ENCODE results near the gene SAE1.
"Not testable (repeated sequence)": the region's sequence is repeated elsewhere in the genome, so short reads cannot be mapped to it uniquely, and the experiment has no call there.

Gene SAE1

GRCh38 chr19:47232422-47233211 is 102.0 kb downstream of the SAE1 start:
- peak; percentile 26 for FAIRE-seq
- no peak for DNase-seq (ENCODE audit: insufficient read length, low spot score)

- DNase-seq (ENCODE audit: insufficient read length, low spot score): no peak
These were observed 105.5 kb downstream of the SAE1 start for GRCh38 chr19:47236072-47236675.

GRCh38 chr19:47239152-47239551 is 108.5 kb downstream of the SAE1 start:
- FAIRE-seq (no peak), DNase-seq (ENCODE audit: insufficient read length, low spot score) (no peak)

More at GRCh38 chr19:47236072-47236675, 105.5 kb downstream of the SAE1 start:
- no peak for FAIRE-seq

GRCh38 chr19:47239610-47240296 is 109.1 kb downstream of the SAE1 start:
- peak; percentile 76 for DNase-seq (ENCODE audit: insufficient read length, low spot score)

DNA sequence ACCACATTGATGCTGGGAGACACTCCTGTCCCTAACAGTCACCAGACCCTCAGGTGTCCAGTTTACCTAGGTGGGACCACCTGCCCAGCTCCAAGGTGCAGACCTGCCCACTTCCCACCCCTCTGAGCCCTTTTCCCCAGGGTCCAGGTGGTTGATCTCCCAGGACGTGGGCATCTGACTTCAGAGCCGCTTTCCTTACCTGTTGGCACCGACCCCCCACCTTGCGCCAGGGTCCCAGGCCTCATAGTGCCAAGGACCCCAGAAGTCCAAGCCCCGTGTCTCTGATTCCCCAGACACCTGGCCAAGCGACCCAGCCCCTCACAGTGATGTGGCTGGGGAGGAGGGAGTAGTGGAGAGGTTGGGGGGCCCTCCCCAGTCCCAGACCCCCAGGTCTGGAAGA is 109.9 kb downstream of the SAE1 start:
- FAIRE-seq: no peak
- no peak for DNase-seq (ENCODE audit: insufficient read length, low spot score)

More at GRCh38 chr19:47239610-47240296, 109.1 kb downstream of the SAE1 start:
- peak; percentile 85 for FAIRE-seq

GRCh38 chr19:47240996-47241918 is 110.6 kb downstream of the SAE1 start:
- FAIRE-seq: peak; percentile 82
- DNase-seq (ENCODE audit: insufficient read length, low spot score): no peak

- DNase-seq (ENCODE audit: insufficient read length, low spot score) (no peak), FAIRE-seq (no peak)
These were observed 111.4 kb downstream of the SAE1 start for GRCh38 chr19:47241919-47242577.

DNA sequence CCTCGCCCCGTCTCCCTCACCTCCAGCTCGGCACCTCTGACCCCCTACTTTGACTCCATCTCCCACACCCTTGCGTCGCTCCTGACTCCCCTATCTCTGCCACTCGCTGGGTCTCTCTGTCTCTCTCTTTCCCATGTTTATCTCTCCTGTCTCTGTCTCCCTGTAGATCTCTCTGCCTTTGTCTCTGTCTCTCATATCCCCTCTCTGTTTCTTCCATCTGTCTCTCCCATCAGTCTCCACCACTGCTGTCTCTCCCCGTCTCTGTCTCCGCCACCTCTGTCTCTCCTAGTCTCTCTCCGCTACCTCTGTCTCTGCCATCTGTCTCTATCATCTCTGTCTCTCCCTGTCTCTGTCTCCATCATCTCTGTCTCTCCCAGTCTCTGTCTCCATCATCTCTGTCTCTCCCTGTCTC is 112.7 kb downstream of the SAE1 start:
- no peak for FAIRE-seq
- DNase-seq (ENCODE audit: insufficient read length, low spot score): no peak

- FAIRE-seq (no peak), DNase-seq (ENCODE audit: insufficient read length, low spot score) (peak; percentile 92)
These were observed 113.3 kb downstream of the SAE1 start for GRCh38 chr19:47243776-47244547.

GRCh38 chr19:47247308-47247990 is 116.8 kb downstream of the SAE1 start:
- no peak for FAIRE-seq

GRCh38 chr19:47253016-47253415 is 122.4 kb downstream of the SAE1 start:
- not testable (repeated sequence) for FAIRE-seq; DNase-seq (ENCODE audit: insufficient read length, low spot score)

More at GRCh38 chr19:47247308-47247990, 116.8 kb downstream of the SAE1 start:
- no peak for DNase-seq (ENCODE audit: insufficient read length, low spot score)

DNA sequence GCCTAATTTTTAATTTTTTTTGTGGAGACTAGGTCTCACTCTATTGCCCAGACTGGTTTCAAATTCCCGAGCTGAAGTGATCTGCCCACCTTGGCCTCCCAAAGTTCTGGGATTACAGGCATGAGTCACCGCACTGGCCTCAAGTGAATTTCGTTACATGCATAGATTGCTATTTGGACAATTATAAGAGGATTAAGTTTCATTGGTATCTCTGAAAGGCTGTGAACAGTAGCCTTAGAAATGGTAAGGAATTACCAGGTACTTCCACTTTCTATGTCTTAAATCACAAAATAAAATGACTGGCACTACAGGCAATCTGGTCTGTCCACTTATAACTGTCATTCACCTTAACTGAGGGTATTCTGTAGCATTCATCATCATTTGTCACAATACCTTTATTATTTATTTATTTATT is 122.8 kb downstream of the SAE1 start:
- FAIRE-seq: peak; percentile 60

GRCh38 chr19:47253970-47254369 is 123.3 kb downstream of the SAE1 start:
- no peak for FAIRE-seq
- no peak for DNase-seq (ENCODE audit: insufficient read length, low spot score)

More for the DNA sequence above, 122.8 kb downstream of the SAE1 start:
- DNase-seq (ENCODE audit: insufficient read length, low spot score): peak; percentile 52

- peak; percentile 94 for DNase-seq (ENCODE audit: insufficient read length, low spot score)
- no peak for FAIRE-seq
These were observed 125.5 kb downstream of the SAE1 start, which contains the start of gene CCDC9 for GRCh38 chr19:47255879-47256692. TSS of gene CCDC9 (plus strand) at chr19:47256525. CDS start at chr19:47258401, 1,876 bp downstream.

- peak; percentile 99 for FAIRE-seq
- DNase-seq (ENCODE audit: insufficient read length, low spot score): peak; percentile 94
These were observed 126.2 kb downstream of the SAE1 start for GRCh38 chr19:47256693-47257410.

GRCh38 chr19:47257411-47258169 is 127.0 kb downstream of the SAE1 start:
- DNase-seq (ENCODE audit: insufficient read length, low spot score) (peak; percentile 90), FAIRE-seq (no peak)

Data from HTR-8/SVneo (cell line).